Hepatocyte (in vitro differentiated cells): Measurements from ENCODE around the gene OPCML.

ENCODE experiments used
- EZH2 ChIP-seq: fragments of 200-600 bp; sonication (generic); IDR thresholded peaks from 2 replicates; pipeline ENCODE4 v1.6.1; 2016; ENCODE audit warnings: antibody characterized with exemption, mild to moderate bottlenecking, borderline replicate concordance
- EZH2phosphoT487 ChIP-seq: fragments of 200-600 bp; sonication (generic); IDR thresholded peaks from one replicate; pipeline ENCODE4 v1.6.1; 2018; ENCODE audit warnings: antibody characterized with exemption, mild to moderate bottlenecking, low read depth, moderate library complexity; ENCODE audit not compliant: unreplicated experiment, severe bottlenecking
- TF ChIP-seq, protein P1 (sequence below): fragments of 200-600 bp; sonication (generic); IDR thresholded peaks from 2 replicates; pipeline ENCODE4 v1.5.1; 2016; ENCODE audit warnings: antibody characterized with exemption, mild to moderate bottlenecking; ENCODE audit not compliant: poor library complexity

DNA sequence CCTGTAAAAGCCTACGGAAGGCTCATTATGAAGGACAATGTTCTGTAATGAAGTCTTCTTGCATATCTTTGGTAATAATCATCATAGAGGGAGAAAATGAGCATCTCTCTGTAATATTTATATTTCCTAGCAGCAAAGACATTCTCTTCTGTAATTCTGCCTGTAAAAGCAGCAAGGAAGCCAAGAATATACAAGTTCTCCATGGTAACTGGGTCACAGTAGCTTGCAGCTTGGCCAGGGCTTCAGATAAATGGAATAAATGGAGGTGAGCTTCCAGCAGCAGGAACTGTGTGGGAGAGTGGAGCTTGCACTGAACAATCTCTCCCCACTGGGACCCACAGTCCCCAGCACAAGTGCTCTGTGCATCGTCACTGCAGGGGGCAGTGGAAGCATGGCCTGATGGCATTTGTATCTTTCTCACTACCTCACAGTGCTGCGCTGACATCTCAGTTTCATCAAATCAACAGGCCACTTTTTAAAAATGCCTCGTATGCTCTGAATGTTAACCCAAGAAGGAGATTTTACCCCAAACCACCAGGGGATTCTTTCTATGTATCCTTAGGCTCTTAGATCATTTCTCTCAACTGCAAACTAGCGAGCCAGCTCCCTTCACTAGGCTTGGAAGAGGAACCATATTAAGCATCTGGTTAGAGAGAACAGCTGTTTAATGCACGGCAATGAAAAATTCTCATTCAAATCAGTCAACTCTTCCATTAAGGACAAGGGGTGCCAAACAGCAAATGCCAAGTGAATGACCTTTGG is 1059.7 kb downstream of the OPCML start:
- no peak for TF ChIP-seq EZH2
- TF ChIP-seq, protein P1, sequence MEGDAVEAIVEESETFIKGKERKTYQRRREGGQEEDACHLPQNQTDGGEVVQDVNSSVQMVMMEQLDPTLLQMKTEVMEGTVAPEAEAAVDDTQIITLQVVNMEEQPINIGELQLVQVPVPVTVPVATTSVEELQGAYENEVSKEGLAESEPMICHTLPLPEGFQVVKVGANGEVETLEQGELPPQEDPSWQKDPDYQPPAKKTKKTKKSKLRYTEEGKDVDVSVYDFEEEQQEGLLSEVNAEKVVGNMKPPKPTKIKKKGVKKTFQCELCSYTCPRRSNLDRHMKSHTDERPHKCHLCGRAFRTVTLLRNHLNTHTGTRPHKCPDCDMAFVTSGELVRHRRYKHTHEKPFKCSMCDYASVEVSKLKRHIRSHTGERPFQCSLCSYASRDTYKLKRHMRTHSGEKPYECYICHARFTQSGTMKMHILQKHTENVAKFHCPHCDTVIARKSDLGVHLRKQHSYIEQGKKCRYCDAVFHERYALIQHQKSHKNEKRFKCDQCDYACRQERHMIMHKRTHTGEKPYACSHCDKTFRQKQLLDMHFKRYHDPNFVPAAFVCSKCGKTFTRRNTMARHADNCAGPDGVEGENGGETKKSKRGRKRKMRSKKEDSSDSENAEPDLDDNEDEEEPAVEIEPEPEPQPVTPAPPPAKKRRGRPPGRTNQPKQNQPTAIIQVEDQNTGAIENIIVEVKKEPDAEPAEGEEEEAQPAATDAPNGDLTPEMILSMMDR, result no peak
- TF ChIP-seq EZH2phosphoT487, result no peak
